H1 (cell line): ENCODE data around the gene CYP11A1. TPM values are rescaled to one million over a fixed set of nuclear protein-coding genes. Genes with fewer than 3 reads are reported as not detected.

Experiments
- RNF2 ChIP-seq: fragments of 200-900, 300-1000 bp; sonication (generic); IDR thresholded peaks from 2 replicates; pipeline ENCODE4 v1.7.1; 2016; ENCODE audit warnings: borderline replicate concordance, low read depth, mild to moderate bottlenecking, antibody characterized with exemption, low read length; ENCODE audit not compliant: poor library complexity, severe bottlenecking; ENCODE audit errors: missing control alignments
- SIX5 ChIP-seq: IDR thresholded peaks from 2 replicates; pipeline ENCODE4 v1.6.1; 2011; ENCODE audit warnings: mild to moderate bottlenecking, low read depth, low read length
- polyA plus RNA-seq, 7 experiments: library from polyadenylated mRNA; depleted of rRNA in 3 of 7; stranded (reverse) in 5 of 7; unstranded in 2 of 7; fragments of >200 nt in 5 of 7; fragments of 200-250 nt in 2 of 7; gene quantifications; 1 replicate in 5 of 7; 2 replicates in 1 of 7; 4 replicates in 1 of 7; pipeline versions ENCODE4 v1.2.1 to v1.2.3, GENCODE V29; 2011 to 2013; ENCODE audit warnings: missing spikeins in 2 of 7, mixed read lengths in 2 of 7
- total RNA-seq: library from RNA; stranded (reverse); fragmentation: NEBNext Ultra II Directional; extraction: Animal tissue kit (Norgen Biotek cat#: 25700); gene quantifications from 2 replicates; pipeline ENCODE4 v1.2.1, GENCODE V29; 2021
- TF ChIP-seq, protein P1 (sequence below): IDR thresholded peaks from 2 replicates; pipeline ENCODE4 v1.6.1; 2012; ENCODE audit warnings: low read length, inconsistent platforms

Gene CYP11A1
- total and polyA plus RNA-seq, 2 of the 8 experiments (the other 6 are each of a cell fraction or from before 2014, with no cell fraction given) = 1.9 to 7.2 TPM

DNA sequence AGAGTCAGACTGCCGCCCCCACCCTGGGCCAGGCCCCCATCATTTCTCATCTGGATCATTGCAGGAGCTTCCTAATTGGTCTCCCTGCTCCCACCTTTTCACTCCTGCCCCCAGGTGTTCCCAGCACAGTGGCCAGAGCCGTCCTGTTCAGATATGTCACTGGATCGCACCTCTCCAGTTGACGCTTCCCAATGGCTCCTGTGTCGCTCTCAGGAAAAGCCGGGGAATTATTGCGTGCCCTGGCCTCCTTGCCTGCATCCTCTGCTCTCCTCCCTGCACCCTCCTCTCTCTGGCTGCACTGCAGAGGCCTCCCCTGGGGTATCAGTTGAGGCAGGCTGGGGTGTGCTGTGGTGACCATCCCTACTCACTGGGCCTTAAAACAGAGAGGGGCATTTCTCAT lies 25.5 kb upstream of the CYP11A1 start (continued):
- TF ChIP-seq SIX5 = no peak
- TF ChIP-seq, protein P1, sequence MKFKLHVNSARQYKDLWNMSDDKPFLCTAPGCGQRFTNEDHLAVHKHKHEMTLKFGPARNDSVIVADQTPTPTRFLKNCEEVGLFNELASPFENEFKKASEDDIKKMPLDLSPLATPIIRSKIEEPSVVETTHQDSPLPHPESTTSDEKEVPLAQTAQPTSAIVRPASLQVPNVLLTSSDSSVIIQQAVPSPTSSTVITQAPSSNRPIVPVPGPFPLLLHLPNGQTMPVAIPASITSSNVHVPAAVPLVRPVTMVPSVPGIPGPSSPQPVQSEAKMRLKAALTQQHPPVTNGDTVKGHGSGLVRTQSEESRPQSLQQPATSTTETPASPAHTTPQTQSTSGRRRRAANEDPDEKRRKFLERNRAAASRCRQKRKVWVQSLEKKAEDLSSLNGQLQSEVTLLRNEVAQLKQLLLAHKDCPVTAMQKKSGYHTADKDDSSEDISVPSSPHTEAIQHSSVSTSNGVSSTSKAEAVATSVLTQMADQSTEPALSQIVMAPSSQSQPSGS = no peak
- no peak for TF ChIP-seq RNF2
